NCI-H1694 (cell line): ENCODE measurements around the gene CD3G.
"Not testable (repeated sequence)": the region's sequence is repeated elsewhere in the genome, so short reads cannot be mapped to it uniquely, and the experiment has no call there.

Experiments used
- DNase-seq: peaks from one replicate; lab custom pipeline; 2025; lab: John Stamatoyannopoulos, UW

Gene CD3G

GRCh38 chr11:118343981-118344515, at the start of gene CD3G:
TSS of gene CD3G (plus strand) at chr11:118344344. CDS start at chr11:118344424, 80 bp downstream.
- DNase-seq: no peak

GRCh38 chr11:118295199-118295598, 48.9 kb upstream of the CD3G start:
- DNase-seq: no peak

- no peak for DNase-seq
Observed at GRCh38 chr11:118295815-118296454, 48.2 kb upstream of the CD3G start.

- DNase-seq: no peak
Observed at GRCh38 chr11:118301600-118302195, 42.4 kb upstream of the CD3G start.

GRCh38 chr11:118304227-118304567, 39.9 kb upstream of the CD3G start:
- no peak for DNase-seq

- no peak for DNase-seq
Observed at GRCh38 chr11:118304568-118305248, 39.4 kb upstream of the CD3G start, which contains the start of gene CD3E. TSS of gene CD3E (plus strand) at chr11:118304730. CDS start at chr11:118304953, 223 bp downstream.

GRCh38 chr11:118305726-118306125, 38.4 kb upstream of the CD3G start:
- DNase-seq: no peak

- no peak for DNase-seq
Observed at GRCh38 chr11:118306556-118306955, 37.6 kb upstream of the CD3G start.

- not testable (repeated sequence) for DNase-seq
Observed at GRCh38 chr11:118308995-118309528, 35.1 kb upstream of the CD3G start.

GRCh38 chr11:118310271-118310670, 33.9 kb upstream of the CD3G start:
- no peak for DNase-seq

GRCh38 chr11:118310781-118311485, 33.2 kb upstream of the CD3G start:
- DNase-seq: no peak

- no peak for DNase-seq
Observed at GRCh38 chr11:118311518-118311917, 32.6 kb upstream of the CD3G start.

- DNase-seq: no peak
Observed at GRCh38 chr11:118312328-118312727, 31.8 kb upstream of the CD3G start.

- DNase-seq: no peak
Observed at GRCh38 chr11:118313242-118313641, 30.9 kb upstream of the CD3G start.

GRCh38 chr11:118314988-118315411, 29.1 kb upstream of the CD3G start:
- DNase-seq: no peak

- no peak for DNase-seq
Observed at GRCh38 chr11:118318124-118318523, 26.0 kb upstream of the CD3G start.

- DNase-seq: no peak
Observed at GRCh38 chr11:118318581-118319336, 25.4 kb upstream of the CD3G start.

GRCh38 chr11:118319337-118319707, 24.8 kb upstream of the CD3G start:
- no peak for DNase-seq

- DNase-seq: no peak
Observed at GRCh38 chr11:118320515-118320914, 23.6 kb upstream of the CD3G start.

GRCh38 chr11:118321386-118322082, 22.6 kb upstream of the CD3G start:
- DNase-seq: no peak

- DNase-seq: no peak
Observed at GRCh38 chr11:118322721-118323120, 21.4 kb upstream of the CD3G start.
